HK-2 (cell line): Measurements from ENCODE around the gene PDK1.

Source experiments
- DNase-seq: peaks from one replicate; pipeline ENCODE4 v3.0.0-alpha.2; 2018; ENCODE audit not compliant: unreplicated experiment

Gene PDK1

DNA sequence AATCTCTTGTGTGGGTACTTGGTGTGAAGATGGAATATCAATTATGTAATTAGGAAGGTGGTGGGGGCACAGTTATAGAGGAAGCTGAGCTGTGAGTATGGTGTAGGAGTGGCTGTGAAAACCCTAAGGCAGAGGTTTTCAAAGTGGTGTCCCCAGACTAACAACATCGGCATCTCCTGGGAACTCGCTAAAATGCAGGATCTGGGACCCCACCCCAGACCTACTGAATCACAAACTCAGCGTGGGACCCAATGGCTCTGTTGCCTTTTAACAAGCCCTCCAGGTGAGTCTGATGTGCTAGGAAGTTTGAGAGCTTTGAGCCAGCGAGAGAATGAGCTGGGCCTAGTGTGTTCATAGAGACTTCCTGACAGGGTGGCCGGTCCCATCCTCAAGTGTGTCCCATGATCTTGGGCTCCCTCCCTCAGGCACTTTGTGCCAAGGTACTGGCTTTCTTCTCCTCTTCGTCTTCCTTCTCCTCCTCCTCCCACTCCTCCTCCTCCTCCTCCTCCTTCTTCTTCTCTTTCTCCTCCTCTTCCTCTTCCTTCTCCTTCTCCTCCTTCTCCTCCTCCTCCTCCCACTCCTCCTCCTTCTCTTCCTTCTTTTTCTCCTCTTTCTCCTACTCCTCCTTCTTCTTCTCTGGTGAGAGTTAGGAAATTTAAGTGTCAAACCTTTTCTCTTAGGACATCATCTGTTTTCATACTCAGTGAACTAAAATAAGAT lies 86.6 kb downstream of the PDK1 start:
- DNase-seq: no peak

DNA sequence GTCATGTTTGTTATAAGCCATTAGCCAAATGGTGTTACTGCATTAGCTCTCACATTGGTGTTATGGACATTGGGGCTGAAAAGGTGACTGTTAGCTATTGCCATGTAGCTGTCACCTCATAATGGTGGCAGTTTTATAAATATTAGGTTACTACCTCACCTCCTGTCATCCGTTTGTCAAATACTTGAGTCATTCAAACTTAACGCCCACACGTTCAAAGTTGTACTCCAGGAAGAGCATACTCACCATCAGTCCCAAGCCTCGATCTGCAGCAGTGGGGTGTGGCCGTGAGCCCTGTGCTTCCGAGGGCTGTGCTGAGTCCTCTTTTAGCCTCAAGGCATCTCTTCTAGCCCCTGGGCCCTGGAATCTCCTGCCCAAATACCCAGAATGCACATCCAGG lies 87.3 kb downstream of the PDK1 start:
- no peak for DNase-seq

DNA sequence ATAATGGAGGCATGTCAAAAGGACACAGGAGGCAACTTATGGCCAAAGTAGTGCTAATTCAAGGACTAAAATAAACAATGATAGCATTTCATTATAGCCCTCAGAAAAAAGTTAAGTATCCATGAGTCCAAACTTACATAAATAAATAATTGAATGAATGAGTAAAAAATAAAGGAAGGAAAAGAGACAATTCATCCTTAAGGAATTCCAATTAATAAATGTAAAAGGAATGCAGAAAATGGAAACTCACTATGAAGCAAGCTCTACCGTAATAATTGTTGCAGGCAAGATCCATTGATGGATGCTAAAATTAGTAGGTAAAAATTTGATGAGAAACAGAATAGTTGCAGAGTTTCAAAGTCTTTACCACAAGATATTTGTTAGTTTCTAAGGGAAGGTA lies 91.5 kb downstream of the PDK1 start:
- DNase-seq: no peak

DNA sequence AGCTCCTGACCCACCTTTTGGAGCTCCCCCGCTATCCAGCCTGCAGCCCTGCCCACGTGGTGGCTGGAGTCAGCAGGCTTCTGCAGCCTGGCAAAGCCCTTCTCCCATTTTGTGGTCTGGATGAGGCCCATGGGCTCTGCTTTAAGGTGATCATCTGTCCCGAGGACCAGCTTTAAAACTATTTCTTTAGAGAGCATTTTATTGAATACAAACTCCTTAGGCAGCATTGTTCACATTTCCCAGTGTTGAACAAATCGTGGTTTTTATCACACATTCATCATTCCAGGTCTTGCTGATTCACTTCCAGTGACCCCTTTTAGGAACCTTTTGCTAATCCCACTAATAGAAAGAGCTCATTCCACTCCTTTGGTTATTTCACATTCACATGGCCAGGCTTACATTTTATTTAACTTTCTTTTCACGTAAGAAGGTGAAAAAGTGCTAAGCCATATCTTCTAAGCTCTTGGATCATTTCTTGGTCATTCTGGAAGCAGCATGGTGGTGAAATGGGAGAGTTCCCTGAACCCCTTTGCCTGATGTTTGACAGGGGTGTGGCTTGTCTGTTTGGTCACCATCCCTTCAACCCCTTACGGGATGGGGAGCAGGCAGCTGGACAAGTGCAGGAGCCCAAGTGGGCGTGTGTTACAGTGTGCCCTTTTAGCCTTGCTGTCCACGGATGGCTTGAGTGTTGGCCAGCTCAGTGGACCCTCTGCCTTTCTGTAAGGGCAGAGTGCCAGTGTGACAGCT lies 99.4 kb downstream of the PDK1 start:
- peak; percentile 30 for DNase-seq

DNA sequence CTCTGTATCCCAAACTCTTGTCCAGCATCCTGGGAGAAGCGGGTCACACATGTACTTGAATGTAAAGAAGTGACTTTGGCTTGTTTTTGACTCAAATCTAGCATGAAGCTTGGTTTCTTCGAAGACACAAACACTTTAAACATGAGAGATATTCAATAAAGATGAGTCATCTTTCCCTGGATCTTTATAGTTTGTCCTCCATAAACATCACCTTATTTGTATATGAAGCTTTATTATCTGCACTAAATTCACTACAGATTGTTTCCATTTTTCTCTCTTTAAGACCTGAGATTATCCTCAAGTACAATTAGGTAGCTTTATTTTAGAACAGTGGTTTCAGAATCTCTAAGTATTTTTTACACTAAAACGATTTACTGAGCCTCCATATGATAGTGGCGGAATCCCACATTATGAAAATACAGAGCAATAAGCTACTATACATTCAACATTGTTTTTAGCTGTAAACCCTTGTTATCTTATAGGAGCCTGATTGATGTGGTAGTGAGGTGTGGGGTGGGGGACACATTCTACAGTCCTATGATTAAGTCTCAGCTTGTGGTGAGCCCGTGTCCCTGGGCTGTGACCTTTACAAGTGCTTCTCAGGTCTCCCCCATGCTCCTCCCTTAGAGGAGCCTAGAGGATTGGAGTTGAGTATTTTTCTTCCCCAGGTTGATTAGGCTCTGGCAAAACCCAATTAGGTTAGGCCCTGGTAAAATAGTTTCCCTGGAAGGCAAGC lies 100.1 kb downstream of the PDK1 start:
- DNase-seq: no peak
